Measurements from ENCODE around the gene AASDH. TPM values are rescaled to one million over a fixed set of nuclear protein-coding genes. Genes with fewer than 3 reads are reported as not detected.

The AASDH gene
- total RNA-seq, 1 experiment from 2014 or later: 12.6 TPM

DNA sequence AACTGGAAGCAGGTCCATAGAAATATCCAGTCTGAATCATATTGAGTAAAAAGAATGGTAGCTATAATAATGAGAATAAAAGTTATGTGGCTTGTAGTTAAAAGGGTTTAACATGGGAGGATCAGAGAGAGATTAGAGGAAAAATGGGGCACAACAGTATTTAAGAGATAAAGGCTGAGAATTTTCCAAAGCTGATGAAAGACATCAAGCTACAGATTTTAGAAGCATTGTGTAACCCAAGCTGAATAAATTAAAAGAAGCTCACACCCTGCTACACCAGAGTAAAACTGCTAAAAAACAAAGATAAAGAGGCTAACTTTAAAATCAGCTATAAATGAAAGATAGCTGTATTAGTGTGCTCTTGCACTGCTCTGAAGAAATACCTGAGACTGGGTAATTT lies 94.2 kb downstream of the AASDH start (continued):
- TF ChIP-seq JUN (CRISPR knock-in tag; IDR thresholded peaks at IDR 0.05) (no peak), NFE2L1 (CRISPR knock-in tag; IDR thresholded peaks at IDR 0.05) (no peak), JAZF1 (CRISPR knock-in tag; IDR thresholded peaks at IDR 0.05) (no peak), SOX15 (CRISPR knock-in tag; IDR thresholded peaks at IDR 0.05) (no peak), SMAD3 (CRISPR knock-in tag; IDR thresholded peaks at IDR 0.05; ENCODE audit: borderline replicate concordance) (no peak), NFATC4 (CRISPR knock-in tag; IDR thresholded peaks at IDR 0.05) (no peak), FOXP1 (CRISPR knock-in tag; IDR thresholded peaks at IDR 0.05; ENCODE audit: borderline replicate concordance) (no peak)
- TF ChIP-seq, protein P1, sequence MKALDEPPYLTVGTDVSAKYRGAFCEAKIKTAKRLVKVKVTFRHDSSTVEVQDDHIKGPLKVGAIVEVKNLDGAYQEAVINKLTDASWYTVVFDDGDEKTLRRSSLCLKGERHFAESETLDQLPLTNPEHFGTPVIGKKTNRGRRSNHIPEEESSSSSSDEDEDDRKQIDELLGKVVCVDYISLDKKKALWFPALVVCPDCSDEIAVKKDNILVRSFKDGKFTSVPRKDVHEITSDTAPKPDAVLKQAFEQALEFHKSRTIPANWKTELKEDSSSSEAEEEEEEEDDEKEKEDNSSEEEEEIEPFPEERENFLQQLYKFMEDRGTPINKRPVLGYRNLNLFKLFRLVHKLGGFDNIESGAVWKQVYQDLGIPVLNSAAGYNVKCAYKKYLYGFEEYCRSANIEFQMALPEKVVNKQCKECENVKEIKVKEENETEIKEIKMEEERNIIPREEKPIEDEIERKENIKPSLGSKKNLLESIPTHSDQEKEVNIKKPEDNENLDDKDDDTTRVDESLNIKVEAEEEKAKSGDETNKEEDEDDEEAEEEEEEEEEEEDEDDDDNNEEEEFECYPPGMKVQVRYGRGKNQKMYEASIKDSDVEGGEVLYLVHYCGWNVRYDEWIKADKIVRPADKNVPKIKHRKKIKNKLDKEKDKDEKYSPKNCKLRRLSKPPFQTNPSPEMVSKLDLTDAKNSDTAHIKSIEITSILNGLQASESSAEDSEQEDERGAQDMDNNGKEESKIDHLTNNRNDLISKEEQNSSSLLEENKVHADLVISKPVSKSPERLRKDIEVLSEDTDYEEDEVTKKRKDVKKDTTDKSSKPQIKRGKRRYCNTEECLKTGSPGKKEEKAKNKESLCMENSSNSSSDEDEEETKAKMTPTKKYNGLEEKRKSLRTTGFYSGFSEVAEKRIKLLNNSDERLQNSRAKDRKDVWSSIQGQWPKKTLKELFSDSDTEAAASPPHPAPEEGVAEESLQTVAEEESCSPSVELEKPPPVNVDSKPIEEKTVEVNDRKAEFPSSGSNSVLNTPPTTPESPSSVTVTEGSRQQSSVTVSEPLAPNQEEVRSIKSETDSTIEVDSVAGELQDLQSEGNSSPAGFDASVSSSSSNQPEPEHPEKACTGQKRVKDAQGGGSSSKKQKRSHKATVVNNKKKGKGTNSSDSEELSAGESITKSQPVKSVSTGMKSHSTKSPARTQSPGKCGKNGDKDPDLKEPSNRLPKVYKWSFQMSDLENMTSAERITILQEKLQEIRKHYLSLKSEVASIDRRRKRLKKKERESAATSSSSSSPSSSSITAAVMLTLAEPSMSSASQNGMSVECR (CRISPR knock-in tag; IDR thresholded peaks at IDR 0.05; ENCODE audit: borderline replicate concordance): no peak
- TF ChIP-seq, protein P2, sequence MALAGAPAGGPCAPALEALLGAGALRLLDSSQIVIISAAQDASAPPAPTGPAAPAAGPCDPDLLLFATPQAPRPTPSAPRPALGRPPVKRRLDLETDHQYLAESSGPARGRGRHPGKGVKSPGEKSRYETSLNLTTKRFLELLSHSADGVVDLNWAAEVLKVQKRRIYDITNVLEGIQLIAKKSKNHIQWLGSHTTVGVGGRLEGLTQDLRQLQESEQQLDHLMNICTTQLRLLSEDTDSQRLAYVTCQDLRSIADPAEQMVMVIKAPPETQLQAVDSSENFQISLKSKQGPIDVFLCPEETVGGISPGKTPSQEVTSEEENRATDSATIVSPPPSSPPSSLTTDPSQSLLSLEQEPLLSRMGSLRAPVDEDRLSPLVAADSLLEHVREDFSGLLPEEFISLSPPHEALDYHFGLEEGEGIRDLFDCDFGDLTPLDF (CRISPR knock-in tag; IDR thresholded peaks at IDR 0.05): no peak

DNA sequence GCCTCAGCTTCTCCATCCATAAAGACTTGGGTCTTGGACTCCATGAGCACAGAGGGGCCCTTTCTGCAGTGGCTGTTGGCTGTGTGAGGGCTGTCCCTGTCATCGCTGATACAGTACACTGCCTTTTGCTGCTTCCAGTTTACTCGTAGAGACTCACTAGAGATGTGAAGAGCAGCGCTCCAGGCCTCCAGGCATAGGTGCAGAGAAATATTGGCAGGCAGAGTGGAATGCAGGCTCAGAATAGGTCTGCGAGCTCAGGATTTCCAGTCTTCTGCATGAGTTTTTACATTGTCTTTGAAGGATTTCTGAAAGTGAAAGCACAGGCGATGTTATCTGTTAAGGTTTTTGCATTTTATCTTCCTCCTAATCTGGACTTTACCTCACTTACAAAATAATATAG lies 97.4 kb downstream of the AASDH start:
- no peaks in the 10 kb centered on the region for H3K36me3 Mint-ChIP-seq
- CTCF ChIA-PET: interaction anchor here (0.8 kb wide), 1 partner anchor 178 kb away, joined by 3 read pairs; no protein-coding TSS in a partner anchor
- TF ChIP-seq, protein P3, sequence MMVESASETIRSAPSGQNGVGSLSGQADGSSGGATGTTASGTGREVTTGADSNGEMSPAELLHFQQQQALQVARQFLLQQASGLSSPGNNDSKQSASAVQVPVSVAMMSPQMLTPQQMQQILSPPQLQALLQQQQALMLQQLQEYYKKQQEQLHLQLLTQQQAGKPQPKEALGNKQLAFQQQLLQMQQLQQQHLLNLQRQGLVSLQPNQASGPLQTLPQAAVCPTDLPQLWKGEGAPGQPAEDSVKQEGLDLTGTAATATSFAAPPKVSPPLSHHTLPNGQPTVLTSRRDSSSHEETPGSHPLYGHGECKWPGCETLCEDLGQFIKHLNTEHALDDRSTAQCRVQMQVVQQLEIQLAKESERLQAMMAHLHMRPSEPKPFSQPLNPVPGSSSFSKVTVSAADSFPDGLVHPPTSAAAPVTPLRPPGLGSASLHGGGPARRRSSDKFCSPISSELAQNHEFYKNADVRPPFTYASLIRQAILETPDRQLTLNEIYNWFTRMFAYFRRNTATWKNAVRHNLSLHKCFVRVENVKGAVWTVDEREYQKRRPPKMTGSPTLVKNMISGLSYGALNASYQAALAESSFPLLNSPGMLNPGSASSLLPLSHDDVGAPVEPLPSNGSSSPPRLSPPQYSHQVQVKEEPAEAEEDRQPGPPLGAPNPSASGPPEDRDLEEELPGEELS (CRISPR knock-in tag; IDR thresholded peaks at IDR 0.05): no peak
- TF ChIP-seq, protein P4, sequence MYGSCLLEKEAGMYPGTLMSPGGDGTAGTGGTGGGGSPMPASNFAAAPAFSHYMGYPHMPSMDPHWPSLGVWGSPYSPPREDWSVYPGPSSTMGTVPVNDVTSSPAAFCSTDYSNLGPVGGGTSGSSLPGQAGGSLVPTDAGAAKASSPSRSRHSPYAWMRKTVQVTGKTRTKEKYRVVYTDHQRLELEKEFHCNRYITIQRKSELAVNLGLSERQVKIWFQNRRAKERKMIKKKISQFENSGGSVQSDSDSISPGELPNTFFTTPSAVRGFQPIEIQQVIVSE (CRISPR knock-in tag; IDR thresholded peaks at IDR 0.05; ENCODE audit: borderline replicate concordance): no peak
- TF ChIP-seq, protein P5, sequence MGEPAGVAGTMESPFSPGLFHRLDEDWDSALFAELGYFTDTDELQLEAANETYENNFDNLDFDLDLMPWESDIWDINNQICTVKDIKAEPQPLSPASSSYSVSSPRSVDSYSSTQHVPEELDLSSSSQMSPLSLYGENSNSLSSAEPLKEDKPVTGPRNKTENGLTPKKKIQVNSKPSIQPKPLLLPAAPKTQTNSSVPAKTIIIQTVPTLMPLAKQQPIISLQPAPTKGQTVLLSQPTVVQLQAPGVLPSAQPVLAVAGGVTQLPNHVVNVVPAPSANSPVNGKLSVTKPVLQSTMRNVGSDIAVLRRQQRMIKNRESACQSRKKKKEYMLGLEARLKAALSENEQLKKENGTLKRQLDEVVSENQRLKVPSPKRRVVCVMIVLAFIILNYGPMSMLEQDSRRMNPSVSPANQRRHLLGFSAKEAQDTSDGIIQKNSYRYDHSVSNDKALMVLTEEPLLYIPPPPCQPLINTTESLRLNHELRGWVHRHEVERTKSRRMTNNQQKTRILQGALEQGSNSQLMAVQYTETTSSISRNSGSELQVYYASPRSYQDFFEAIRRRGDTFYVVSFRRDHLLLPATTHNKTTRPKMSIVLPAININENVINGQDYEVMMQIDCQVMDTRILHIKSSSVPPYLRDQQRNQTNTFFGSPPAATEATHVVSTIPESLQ (CRISPR knock-in tag; IDR thresholded peaks at IDR 0.05): no peak
- TF ChIP-seq SP1 (CRISPR knock-in tag; conservative IDR thresholded peaks at IDR 0.05) (no peak), ZNF671 (CRISPR knock-in tag; IDR thresholded peaks at IDR 0.05) (no peak), NFATC4 (CRISPR knock-in tag; IDR thresholded peaks at IDR 0.05) (no peak), IRF2 (CRISPR knock-in tag; IDR thresholded peaks at IDR 0.05; ENCODE audit: borderline replicate concordance, low read depth) (no peak), RELA (CRISPR knock-in tag; IDR thresholded peaks at IDR 0.05; ENCODE audit: borderline replicate concordance) (no peak), NR2C2 (CRISPR knock-in tag; IDR thresholded peaks at IDR 0.05) (no peak)
- TF ChIP-seq, protein P6, sequence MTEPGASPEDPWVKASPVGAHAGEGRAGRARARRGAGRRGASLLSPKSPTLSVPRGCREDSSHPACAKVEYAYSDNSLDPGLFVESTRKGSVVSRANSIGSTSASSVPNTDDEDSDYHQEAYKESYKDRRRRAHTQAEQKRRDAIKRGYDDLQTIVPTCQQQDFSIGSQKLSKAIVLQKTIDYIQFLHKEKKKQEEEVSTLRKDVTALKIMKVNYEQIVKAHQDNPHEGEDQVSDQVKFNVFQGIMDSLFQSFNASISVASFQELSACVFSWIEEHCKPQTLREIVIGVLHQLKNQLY (CRISPR knock-in tag; IDR thresholded peaks at IDR 0.05): no peak
- TF ChIP-seq, protein P7, sequence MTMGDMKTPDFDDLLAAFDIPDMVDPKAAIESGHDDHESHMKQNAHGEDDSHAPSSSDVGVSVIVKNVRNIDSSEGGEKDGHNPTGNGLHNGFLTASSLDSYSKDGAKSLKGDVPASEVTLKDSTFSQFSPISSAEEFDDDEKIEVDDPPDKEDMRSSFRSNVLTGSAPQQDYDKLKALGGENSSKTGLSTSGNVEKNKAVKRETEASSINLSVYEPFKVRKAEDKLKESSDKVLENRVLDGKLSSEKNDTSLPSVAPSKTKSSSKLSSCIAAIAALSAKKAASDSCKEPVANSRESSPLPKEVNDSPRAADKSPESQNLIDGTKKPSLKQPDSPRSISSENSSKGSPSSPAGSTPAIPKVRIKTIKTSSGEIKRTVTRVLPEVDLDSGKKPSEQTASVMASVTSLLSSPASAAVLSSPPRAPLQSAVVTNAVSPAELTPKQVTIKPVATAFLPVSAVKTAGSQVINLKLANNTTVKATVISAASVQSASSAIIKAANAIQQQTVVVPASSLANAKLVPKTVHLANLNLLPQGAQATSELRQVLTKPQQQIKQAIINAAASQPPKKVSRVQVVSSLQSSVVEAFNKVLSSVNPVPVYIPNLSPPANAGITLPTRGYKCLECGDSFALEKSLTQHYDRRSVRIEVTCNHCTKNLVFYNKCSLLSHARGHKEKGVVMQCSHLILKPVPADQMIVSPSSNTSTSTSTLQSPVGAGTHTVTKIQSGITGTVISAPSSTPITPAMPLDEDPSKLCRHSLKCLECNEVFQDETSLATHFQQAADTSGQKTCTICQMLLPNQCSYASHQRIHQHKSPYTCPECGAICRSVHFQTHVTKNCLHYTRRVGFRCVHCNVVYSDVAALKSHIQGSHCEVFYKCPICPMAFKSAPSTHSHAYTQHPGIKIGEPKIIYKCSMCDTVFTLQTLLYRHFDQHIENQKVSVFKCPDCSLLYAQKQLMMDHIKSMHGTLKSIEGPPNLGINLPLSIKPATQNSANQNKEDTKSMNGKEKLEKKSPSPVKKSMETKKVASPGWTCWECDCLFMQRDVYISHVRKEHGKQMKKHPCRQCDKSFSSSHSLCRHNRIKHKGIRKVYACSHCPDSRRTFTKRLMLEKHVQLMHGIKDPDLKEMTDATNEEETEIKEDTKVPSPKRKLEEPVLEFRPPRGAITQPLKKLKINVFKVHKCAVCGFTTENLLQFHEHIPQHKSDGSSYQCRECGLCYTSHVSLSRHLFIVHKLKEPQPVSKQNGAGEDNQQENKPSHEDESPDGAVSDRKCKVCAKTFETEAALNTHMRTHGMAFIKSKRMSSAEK (CRISPR knock-in tag; IDR thresholded peaks at IDR 0.05; ENCODE audit: borderline replicate concordance): no peak

More for the DNA sequence above, 97.4 kb downstream of the AASDH start:
- no peak overlapping the region for H3K27ac Mint-ChIP-seq
- ATAC-seq: no peak
- H3K9me3 Mint-ChIP-seq: peaks cover 7% of the 10 kb centered on the region
- no peak for DNase-seq (ENCODE audit: low spot score)
- no peaks in the 10 kb centered on the region for H3K4me1 Mint-ChIP-seq
- no peaks in the 10 kb centered on the region; the same call in 1 of the 2 replicates for H3K27me3 Mint-ChIP-seq (ENCODE audit: low read depth)
- H3K4me3 Mint-ChIP-seq: no peak overlapping the region
- POLR2A ChIA-PET: no interaction called here
